LNCaP clone FGC (cell line): ENCODE results near the gene PMVK.

Source experiments
- DNase-seq: peaks from one replicate; pipeline ENCODE4 v3.0.0-alpha.2; 2011; ENCODE audit warnings: low read depth
- H3K4me3 ChIP-seq: 2 replicates; pipeline ENCODE4 v1.5.1; 2011; ENCODE audit warnings: mild to moderate bottlenecking, low read depth, low read length, control low read depth
- TF ChIP-seq, protein P1 (sequence below): IDR thresholded peaks from 2 replicates; pipeline ENCODE4 v1.5.1; 2012; ENCODE audit warnings: mild to moderate bottlenecking; ENCODE audit not compliant: control insufficient read depth, insufficient read depth; ENCODE audit errors: extremely low read depth

The PMVK gene

GRCh38 chr1:154955039-154955717 lies 18.7 kb upstream of the PMVK start:
- TF ChIP-seq, protein P1, sequence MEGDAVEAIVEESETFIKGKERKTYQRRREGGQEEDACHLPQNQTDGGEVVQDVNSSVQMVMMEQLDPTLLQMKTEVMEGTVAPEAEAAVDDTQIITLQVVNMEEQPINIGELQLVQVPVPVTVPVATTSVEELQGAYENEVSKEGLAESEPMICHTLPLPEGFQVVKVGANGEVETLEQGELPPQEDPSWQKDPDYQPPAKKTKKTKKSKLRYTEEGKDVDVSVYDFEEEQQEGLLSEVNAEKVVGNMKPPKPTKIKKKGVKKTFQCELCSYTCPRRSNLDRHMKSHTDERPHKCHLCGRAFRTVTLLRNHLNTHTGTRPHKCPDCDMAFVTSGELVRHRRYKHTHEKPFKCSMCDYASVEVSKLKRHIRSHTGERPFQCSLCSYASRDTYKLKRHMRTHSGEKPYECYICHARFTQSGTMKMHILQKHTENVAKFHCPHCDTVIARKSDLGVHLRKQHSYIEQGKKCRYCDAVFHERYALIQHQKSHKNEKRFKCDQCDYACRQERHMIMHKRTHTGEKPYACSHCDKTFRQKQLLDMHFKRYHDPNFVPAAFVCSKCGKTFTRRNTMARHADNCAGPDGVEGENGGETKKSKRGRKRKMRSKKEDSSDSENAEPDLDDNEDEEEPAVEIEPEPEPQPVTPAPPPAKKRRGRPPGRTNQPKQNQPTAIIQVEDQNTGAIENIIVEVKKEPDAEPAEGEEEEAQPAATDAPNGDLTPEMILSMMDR = no peak
- DNase-seq = no peak
- peak overlapping the region; percentile 63 for H3K4me3 ChIP-seq

DNA sequence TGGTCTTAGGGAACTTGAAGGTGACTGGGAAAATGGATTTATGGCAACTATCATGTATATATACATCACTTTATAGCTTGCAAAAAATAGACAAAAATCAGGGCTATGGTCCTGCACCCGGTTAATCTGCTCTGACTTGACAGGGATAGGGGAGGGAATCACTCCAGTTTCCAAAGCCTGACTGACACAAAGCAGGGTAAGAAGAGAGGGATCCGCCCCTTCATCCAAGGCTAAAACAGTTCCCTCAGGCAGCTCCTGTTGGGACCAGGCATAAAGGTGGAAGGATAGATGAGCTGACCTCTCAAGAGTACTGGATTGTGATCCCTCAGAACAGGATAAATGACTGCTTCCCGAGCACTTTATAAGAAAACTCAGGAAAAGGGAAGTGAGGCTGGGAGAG lies 18.0 kb upstream of the PMVK start:
- no peak overlapping the region for H3K4me3 ChIP-seq
- DNase-seq = no peak
- TF ChIP-seq, protein P1 = no peak

- H3K4me3 ChIP-seq = no peak overlapping the region
- no peak for DNase-seq
Observed at GRCh38 chr1:154953611-154954038, 17.1 kb upstream of the PMVK start.

GRCh38 chr1:154952664-154953063 lies 16.1 kb upstream of the PMVK start:
- no peak overlapping the region for H3K4me3 ChIP-seq
- DNase-seq = no peak
- TF ChIP-seq, protein P1 = no peak

More at GRCh38 chr1:154953611-154954038, 17.1 kb upstream of the PMVK start:
- TF ChIP-seq, protein P1 = no peak

- H3K4me3 ChIP-seq = no peak overlapping the region
- DNase-seq = no peak
- TF ChIP-seq, protein P1 = no peak
Observed at GRCh38 chr1:154951901-154952657, 15.6 kb upstream of the PMVK start.

DNA sequence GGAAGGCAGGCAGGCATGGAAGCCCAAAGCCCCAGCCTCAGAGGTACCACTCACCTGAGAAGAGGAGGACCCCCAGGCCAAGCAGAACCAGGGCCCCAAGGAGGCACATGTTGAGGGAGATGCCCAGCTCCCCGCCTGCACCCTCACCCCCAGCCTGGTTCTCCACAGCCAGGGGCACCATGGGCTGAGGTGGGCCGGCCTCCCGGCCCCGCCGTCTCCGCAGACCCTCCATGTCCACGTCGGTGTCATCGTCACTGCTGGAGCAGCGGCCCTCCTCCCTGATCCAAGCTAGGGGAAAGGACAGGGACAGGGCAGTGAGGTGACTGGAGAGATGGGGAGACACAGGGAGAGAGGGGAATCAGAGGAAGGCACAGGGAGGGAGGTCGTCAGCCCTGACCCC lies 11.6 kb upstream of the PMVK start:
- H3K4me3 ChIP-seq = no peak overlapping the region
- DNase-seq = no peak
- TF ChIP-seq, protein P1 = no peak
